Measurements from ENCODE around the gene DIP2C. TPM values are rescaled to one million over a fixed set of nuclear protein-coding genes. Genes with fewer than 3 reads are reported as not detected.

DIP2C gene
- total and polyA plus RNA-seq, 2 experiments from 2014 or later = 9.1 to 15.8 TPM

DNA sequence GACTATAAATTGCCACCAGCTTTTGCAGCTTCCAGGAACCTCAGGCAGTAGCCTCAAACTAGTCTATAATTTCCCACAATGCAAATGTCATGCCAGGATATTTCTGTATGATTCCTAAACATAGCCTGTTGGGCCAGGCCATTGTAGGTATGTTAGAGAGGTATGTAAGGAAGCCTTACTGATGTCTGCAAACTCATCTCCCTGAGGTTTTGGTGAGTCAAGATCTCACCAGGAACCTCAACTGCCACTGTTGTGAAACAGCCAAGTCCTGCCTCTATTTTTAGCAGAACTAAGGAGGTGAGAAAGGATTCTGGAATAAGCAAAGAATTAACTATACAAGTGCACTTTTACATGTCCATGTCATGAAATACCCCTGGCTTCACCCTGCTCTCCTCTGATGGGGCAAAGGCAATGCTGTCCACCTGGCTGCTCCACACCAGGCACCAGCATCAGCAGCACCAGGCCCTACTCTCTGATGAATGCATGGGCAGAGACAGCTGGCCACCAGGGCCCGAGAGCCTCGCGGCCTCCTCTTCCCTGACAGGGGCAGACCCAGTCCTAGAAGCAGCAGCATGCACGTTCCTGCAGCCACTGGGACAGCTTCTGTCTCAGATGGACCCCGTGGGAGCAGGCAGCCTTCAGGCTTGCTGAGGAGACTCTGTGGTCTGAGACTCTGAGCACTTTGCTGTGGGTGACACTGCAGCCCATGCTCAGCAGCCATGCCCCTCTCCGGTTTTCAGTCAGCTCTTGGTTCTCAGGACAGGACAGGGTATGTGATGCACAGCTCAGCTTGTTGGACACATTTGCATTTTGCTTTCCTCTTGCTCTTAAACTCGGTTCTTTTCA lies 407.0 kb downstream of the DIP2C start:
- no peaks in the 10 kb centered on the region for H3K9me3 ChIP-seq (ENCODE audit: low read depth)
- H3K4me1 ChIP-seq (ENCODE audit: low read depth) = peaks cover 11% of the 10 kb centered on the region
- no peaks in the 10 kb centered on the region for H3K27me3 ChIP-seq
- DNase-seq (ENCODE audit: low read depth in 1 of 2, low spot score in 1 of 2) = peak in 1 of 2 donors; percentile 11
- TF ChIP-seq, protein P1, sequence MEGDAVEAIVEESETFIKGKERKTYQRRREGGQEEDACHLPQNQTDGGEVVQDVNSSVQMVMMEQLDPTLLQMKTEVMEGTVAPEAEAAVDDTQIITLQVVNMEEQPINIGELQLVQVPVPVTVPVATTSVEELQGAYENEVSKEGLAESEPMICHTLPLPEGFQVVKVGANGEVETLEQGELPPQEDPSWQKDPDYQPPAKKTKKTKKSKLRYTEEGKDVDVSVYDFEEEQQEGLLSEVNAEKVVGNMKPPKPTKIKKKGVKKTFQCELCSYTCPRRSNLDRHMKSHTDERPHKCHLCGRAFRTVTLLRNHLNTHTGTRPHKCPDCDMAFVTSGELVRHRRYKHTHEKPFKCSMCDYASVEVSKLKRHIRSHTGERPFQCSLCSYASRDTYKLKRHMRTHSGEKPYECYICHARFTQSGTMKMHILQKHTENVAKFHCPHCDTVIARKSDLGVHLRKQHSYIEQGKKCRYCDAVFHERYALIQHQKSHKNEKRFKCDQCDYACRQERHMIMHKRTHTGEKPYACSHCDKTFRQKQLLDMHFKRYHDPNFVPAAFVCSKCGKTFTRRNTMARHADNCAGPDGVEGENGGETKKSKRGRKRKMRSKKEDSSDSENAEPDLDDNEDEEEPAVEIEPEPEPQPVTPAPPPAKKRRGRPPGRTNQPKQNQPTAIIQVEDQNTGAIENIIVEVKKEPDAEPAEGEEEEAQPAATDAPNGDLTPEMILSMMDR (IDR thresholded peaks at IDR 0.05; ENCODE audit: low read depth, low read length) = no peak
- H3K27ac ChIP-seq = no peak overlapping the region
- no peaks in the 10 kb centered on the region for H3K36me3 ChIP-seq
- no peak overlapping the region for H3K4me3 ChIP-seq

DNA sequence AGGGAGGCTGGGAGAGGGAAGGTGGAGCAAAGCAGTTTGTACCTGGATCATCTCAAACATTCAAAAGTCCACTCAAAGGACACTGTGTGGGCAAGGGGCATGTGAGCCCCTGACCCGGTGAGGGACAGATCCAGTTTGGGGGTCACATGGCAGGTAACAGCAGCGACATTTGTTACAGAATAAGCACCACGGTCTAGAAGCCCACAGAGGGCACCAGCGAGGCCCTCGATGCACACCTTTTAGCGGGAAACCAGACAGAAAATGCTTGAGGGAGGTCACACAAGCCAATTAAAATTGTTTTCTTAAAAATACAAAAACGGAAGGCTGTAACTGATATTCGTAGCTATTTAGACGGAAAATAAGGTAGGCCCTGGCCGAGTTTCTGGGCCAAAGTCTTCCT lies 409.8 kb downstream of the DIP2C start:
- Histone ChIP-seq H3K36me3 (no peaks in the 10 kb centered on the region), H3K27me3 (no peaks in the 10 kb centered on the region), H3K9me3 (ENCODE audit: low read depth) (no peaks in the 10 kb centered on the region), H3K4me3 (no peak overlapping the region), H3K4me1 (ENCODE audit: low read depth) (peaks cover 22% of the 10 kb centered on the region), H3K27ac (no peak overlapping the region)
- TF ChIP-seq, protein P1 (IDR thresholded peaks at IDR 0.05; ENCODE audit: low read depth, low read length) = no peak
- no peak for DNase-seq (ENCODE audit: low read depth in 1 of 2, low spot score in 1 of 2)

- Histone ChIP-seq H3K36me3 (no peaks in the 10 kb centered on the region), H3K9me3 (ENCODE audit: low read depth) (no peaks in the 10 kb centered on the region)
- TF ChIP-seq, protein P1 (IDR thresholded peaks at IDR 0.05; ENCODE audit: low read depth, low read length) = no peak
These were observed 410.2 kb downstream of the DIP2C start for GRCh38 chr10:279232-279631.

GRCh38 chr10:278707-279106 lies 410.8 kb downstream of the DIP2C start:
- no peak overlapping the region for H3K4me3 ChIP-seq
- H3K4me1 ChIP-seq (ENCODE audit: low read depth) = peaks cover 26% of the 10 kb centered on the region
- H3K27me3 ChIP-seq = no peaks in the 10 kb centered on the region
- TF ChIP-seq, protein P1 (IDR thresholded peaks at IDR 0.05; ENCODE audit: low read depth, low read length) = no peak
- no peaks in the 10 kb centered on the region for H3K9me3 ChIP-seq (ENCODE audit: low read depth)
- H3K36me3 ChIP-seq = no peaks in the 10 kb centered on the region
- DNase-seq (ENCODE audit: low read depth in 1 of 2, low spot score in 1 of 2) = peak in 1 of 2 donors; percentile 25
- peak overlapping the region; percentile 25 for H3K27ac ChIP-seq

More at GRCh38 chr10:279232-279631, 410.2 kb downstream of the DIP2C start:
- no peak for DNase-seq (ENCODE audit: low read depth in 1 of 2, low spot score in 1 of 2)
- H3K4me3 ChIP-seq = no peak overlapping the region
- peaks cover 26% of the 10 kb centered on the region for H3K4me1 ChIP-seq (ENCODE audit: low read depth)
- H3K27ac ChIP-seq = peak overlapping the region; percentile 25
- H3K27me3 ChIP-seq = no peaks in the 10 kb centered on the region

GRCh38 chr10:277963-278362 lies 411.5 kb downstream of the DIP2C start:
- Histone ChIP-seq H3K4me3 (no peak overlapping the region), H3K4me1 (ENCODE audit: low read depth) (peaks cover 26% of the 10 kb centered on the region), H3K27ac (no peak overlapping the region), H3K27me3 (no peaks in the 10 kb centered on the region), H3K36me3 (no peaks in the 10 kb centered on the region), H3K9me3 (ENCODE audit: low read depth) (no peaks in the 10 kb centered on the region)
- DNase-seq (ENCODE audit: low read depth in 1 of 2, low spot score in 1 of 2) = no peak
- TF ChIP-seq, protein P1 (IDR thresholded peaks at IDR 0.05; ENCODE audit: low read depth, low read length) = no peak
